Omental fat pad (tissue), 4 donors: ENCODE data around the gene FAM9B. TPM values are rescaled to one million over a fixed set of nuclear protein-coding genes. Genes with fewer than 3 reads are reported as not detected.
A peak's percentile ranks its signal among the peaks of the same experiment; 100 is the strongest.
"Not testable (repeated sequence)": the region's sequence is repeated elsewhere in the genome, so short reads cannot be mapped to it uniquely, and the experiment has no call there.

Source experiments
- ATAC-seq: fragments of 150-250 bp; one replicate; pipeline ENCODE4 v1.9.1; 2016; ENCODE audit warnings: mild to moderate bottlenecking, moderate library complexity; ENCODE audit not compliant: low FRiP score
- DNase-seq: peaks from one replicate; pipeline ENCODE4 v3.0.0-alpha.2; 2019; ENCODE audit warnings: low spot score
- CTCF ChIP-seq, 3 donors: fragments of 450-650 bp; IDR thresholded peaks; one replicate each; pipeline ENCODE4 v1.5.1; 2016 to 2017; ENCODE audit warnings: antibody characterized with exemption in 3 of 3, mild to moderate bottlenecking in 3 of 3, moderate library complexity in 2 of 3
- total RNA-seq, 4 donors: library from RNA; depleted of rRNA; stranded (reverse); fragments of >200 nt; gene quantifications; one replicate each; pipeline ENCODE4 v1.1.0, GENCODE V29; 2016

FAM9B gene
- total RNA-seq, 4 donors from 2014 or later, result not detected

- no peak for ATAC-seq
- TF ChIP-seq CTCF (IDR thresholded peaks at IDR 0.05), result no peak
Observed at GRCh38 chrX:9033586-9033985, 341 bp downstream of the FAM9B start.

GRCh38 chrX:9033179-9033578 is 748 bp downstream of the FAM9B start:
- no peak for ATAC-seq
- TF ChIP-seq CTCF (IDR thresholded peaks at IDR 0.05), result no peak
- DNase-seq, result no peak

More at GRCh38 chrX:9033586-9033985, 341 bp downstream of the FAM9B start:
- DNase-seq, result no peak

- DNase-seq, result no peak
- TF ChIP-seq CTCF (IDR thresholded peaks at IDR 0.05), result no peak
- no peak for ATAC-seq
Observed at GRCh38 chrX:9023293-9023692, 10.6 kb downstream of the FAM9B start.

GRCh38 chrX:9019151-9019550 is 14.8 kb downstream of the FAM9B start:
- DNase-seq (no peak), ATAC-seq (no peak)
- TF ChIP-seq CTCF (IDR thresholded peaks at IDR 0.05), result no peak

GRCh38 chrX:9018332-9018731 is 15.6 kb downstream of the FAM9B start:
- not testable (repeated sequence) for ATAC-seq, DNase-seq

GRCh38 chrX:9003041-9003440 is 30.9 kb downstream of the FAM9B start:
- DNase-seq (no peak), ATAC-seq (no peak)
- TF ChIP-seq CTCF (IDR thresholded peaks at IDR 0.05), result no peak

- DNase-seq (no peak), ATAC-seq (peak; percentile 71)
- no peak for TF ChIP-seq CTCF (IDR thresholded peaks at IDR 0.05)
Observed at GRCh38 chrX:8988446-8988845, 45.5 kb downstream of the FAM9B start.
